Loucy (cell line): ENCODE results near the gene DTNBP1.

Experiments
- H2AFZ ChIP-seq: fragments of 200-600 bp; sonication (generic); 2 replicates; pipeline ENCODE4 v1.6.0; 2016; ENCODE audit warnings: antibody characterized with exemption, mild to moderate bottlenecking, low read length, moderate library complexity
- H3F3A ChIP-seq: fragments of 200-600 bp; 2 replicates; pipeline ENCODE4 v1.6.0; 2016; ENCODE audit warnings: antibody characterized with exemption, low read depth, mild to moderate bottlenecking
- H3K27me3 ChIP-seq: fragments of 200-600 bp; sonication (generic); 2 replicates; pipeline ENCODE4 v1.6.1; 2014; ENCODE audit warnings: low read length, mild to moderate bottlenecking; ENCODE audit not compliant: insufficient read depth, poor library complexity, severe bottlenecking
- H3K36me3 ChIP-seq: fragments of 200-600 bp; sonication (generic); 2 replicates; pipeline ENCODE4 v1.6.1; 2016; ENCODE audit warnings: low read length; ENCODE audit not compliant: insufficient read depth
- H3K4me1 ChIP-seq: fragments of 200-600 bp; sonication (generic); 2 replicates; pipeline ENCODE4 v1.5.1; 2014; ENCODE audit warnings: low read length, mild to moderate bottlenecking; ENCODE audit not compliant: insufficient read depth, poor library complexity, severe bottlenecking
- H3K4me2 ChIP-seq: fragments of 200-600 bp; sonication (generic); 2 replicates; pipeline ENCODE4 v1.6.0; 2014; ENCODE audit warnings: antibody characterized with exemption, low read length, low read depth, mild to moderate bottlenecking; ENCODE audit not compliant: poor library complexity, severe bottlenecking
- H3K4me3 ChIP-seq: fragments of 200-600 bp; sonication (generic); 2 replicates; pipeline ENCODE4 v1.5.1; 2014; ENCODE audit warnings: low read length, mild to moderate bottlenecking, mixed read lengths; ENCODE audit not compliant: poor library complexity, severe bottlenecking
- H3K79me2 ChIP-seq: fragments of 200-600 bp; sonication (generic); 2 replicates; pipeline ENCODE4 v1.6.1; 2014; ENCODE audit warnings: low read length; ENCODE audit not compliant: insufficient read depth
- H3K9ac ChIP-seq: fragments of 200-600 bp; sonication (generic); 2 replicates; pipeline ENCODE4 v1.6.0; 2014; ENCODE audit warnings: mild to moderate bottlenecking, low read depth, low read length, moderate library complexity; ENCODE audit not compliant: poor library complexity, severe bottlenecking
- H3K9me2 ChIP-seq: fragments of 200-600 bp; sonication (generic); replicated peaks from 2 replicates; pipeline ENCODE4 v1.6.1; 2016; ENCODE audit warnings: low read depth, low read length, mixed read lengths
- H3K9me3 ChIP-seq: fragments of 200-600 bp; sonication (generic); 2 replicates; pipeline ENCODE4 v1.6.1; 2014; ENCODE audit warnings: mild to moderate bottlenecking, antibody characterized with exemption, low read length, low read depth; ENCODE audit not compliant: insufficient read depth
- H4K20me1 ChIP-seq: fragments of 200-600 bp; sonication (generic); 2 replicates; pipeline ENCODE4 v1.6.0; 2014; ENCODE audit warnings: antibody characterized with exemption, low read length, mild to moderate bottlenecking; ENCODE audit not compliant: insufficient read depth, poor library complexity, severe bottlenecking
- EZH2phosphoT487 ChIP-seq: fragments of 200-600 bp; IDR thresholded peaks from 2 replicates; pipeline ENCODE4 v1.6.1; 2018; ENCODE audit warnings: antibody characterized with exemption, mild to moderate bottlenecking, moderate library complexity, borderline replicate concordance
- TF ChIP-seq, protein P1 (sequence below): fragments of 200-600 bp; sonication (generic); conservative IDR thresholded peaks from 2 replicates; pipeline ENCODE4 v1.5.1; 2014; ENCODE audit warnings: mild to moderate bottlenecking, antibody characterized with exemption, low read length

The DTNBP1 gene

DNA sequence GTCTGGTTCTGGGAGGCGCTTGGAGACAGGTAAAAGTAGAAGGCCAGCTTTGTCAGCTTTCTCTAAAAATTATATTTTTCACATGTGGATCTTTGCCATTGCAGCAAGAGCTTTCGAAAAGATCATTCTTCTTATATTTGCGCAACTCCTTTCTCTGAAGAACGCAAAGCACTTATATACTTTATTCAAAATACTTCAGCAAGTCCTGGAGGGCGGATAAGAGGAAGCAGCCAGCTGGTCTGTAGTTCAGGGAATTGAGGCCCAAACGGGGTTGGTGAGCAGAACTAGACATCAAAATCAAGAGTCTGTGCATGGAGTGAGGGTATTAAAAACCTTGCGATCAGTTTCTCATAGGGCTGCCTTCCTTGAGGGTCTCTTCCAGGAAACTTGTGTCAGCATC lies 182.3 kb downstream of the DTNBP1 start:
- Histone ChIP-seq H2AFZ (no peak overlapping the region), H3K4me1 (peaks cover 30% of the 10 kb centered on the region), H3K27me3 (no peaks in the 10 kb centered on the region), H3K4me2 (no peak overlapping the region), H3K4me3 (no peak overlapping the region), H3F3A (no peaks in the 10 kb centered on the region), H3K9me2 (no peaks in the 10 kb centered on the region), H3K79me2 (peaks cover 100% of the 10 kb centered on the region), H3K36me3 (peaks cover 81% of the 10 kb centered on the region), H3K9me3 (no peaks in the 10 kb centered on the region), H3K9ac (no peak overlapping the region), H4K20me1 (peaks cover 99% of the 10 kb centered on the region)
- TF ChIP-seq, protein P1, sequence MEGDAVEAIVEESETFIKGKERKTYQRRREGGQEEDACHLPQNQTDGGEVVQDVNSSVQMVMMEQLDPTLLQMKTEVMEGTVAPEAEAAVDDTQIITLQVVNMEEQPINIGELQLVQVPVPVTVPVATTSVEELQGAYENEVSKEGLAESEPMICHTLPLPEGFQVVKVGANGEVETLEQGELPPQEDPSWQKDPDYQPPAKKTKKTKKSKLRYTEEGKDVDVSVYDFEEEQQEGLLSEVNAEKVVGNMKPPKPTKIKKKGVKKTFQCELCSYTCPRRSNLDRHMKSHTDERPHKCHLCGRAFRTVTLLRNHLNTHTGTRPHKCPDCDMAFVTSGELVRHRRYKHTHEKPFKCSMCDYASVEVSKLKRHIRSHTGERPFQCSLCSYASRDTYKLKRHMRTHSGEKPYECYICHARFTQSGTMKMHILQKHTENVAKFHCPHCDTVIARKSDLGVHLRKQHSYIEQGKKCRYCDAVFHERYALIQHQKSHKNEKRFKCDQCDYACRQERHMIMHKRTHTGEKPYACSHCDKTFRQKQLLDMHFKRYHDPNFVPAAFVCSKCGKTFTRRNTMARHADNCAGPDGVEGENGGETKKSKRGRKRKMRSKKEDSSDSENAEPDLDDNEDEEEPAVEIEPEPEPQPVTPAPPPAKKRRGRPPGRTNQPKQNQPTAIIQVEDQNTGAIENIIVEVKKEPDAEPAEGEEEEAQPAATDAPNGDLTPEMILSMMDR, result no peak
- no peak for TF ChIP-seq EZH2phosphoT487

- Histone ChIP-seq H3K79me2 (peaks cover 100% of the 10 kb centered on the region), H3K4me1 (peaks cover 30% of the 10 kb centered on the region)
These were observed 183.1 kb downstream of the DTNBP1 start for GRCh38 chr6:15479761-15480160.

DNA sequence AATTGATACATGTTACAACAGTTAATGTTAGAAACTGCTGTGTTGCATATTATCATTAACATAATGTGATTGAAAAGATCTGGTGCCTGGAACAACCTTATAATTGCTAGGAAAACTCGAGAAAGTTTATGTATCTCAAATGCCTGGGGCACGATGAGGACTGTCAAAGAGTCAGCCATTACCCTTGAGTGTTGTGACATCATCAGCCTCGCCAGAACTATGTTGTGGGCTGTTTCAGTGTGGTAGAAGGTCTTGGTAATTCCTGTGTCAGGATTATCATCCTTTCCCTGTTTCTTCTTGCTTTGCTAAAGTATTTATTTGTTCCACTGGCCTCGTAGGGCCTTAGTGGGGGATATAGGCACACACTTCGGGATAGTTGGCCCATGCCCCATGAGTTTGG lies 185.1 kb downstream of the DTNBP1 start:
- Histone ChIP-seq H3K9me3 (no peaks in the 10 kb centered on the region), H3K79me2 (peaks cover 100% of the 10 kb centered on the region), H4K20me1 (peaks cover 99% of the 10 kb centered on the region), H3K4me1 (peaks cover 20% of the 10 kb centered on the region), H3K9ac (no peak overlapping the region), H3K36me3 (peaks cover 85% of the 10 kb centered on the region), H2AFZ (no peak overlapping the region), H3K4me2 (no peak overlapping the region), H3K27me3 (no peaks in the 10 kb centered on the region), H3F3A (no peaks in the 10 kb centered on the region), H3K9me2 (no peaks in the 10 kb centered on the region), H3K4me3 (no peak overlapping the region)
- no peak for TF ChIP-seq EZH2phosphoT487
- TF ChIP-seq, protein P1, result no peak

More at GRCh38 chr6:15479761-15480160, 183.1 kb downstream of the DTNBP1 start:
- Histone ChIP-seq H3F3A (no peaks in the 10 kb centered on the region), H3K36me3 (peaks cover 83% of the 10 kb centered on the region), H2AFZ (no peak overlapping the region), H3K4me2 (no peak overlapping the region), H3K9ac (no peak overlapping the region), H3K9me3 (no peaks in the 10 kb centered on the region), H3K9me2 (no peaks in the 10 kb centered on the region), H3K4me3 (no peak overlapping the region), H4K20me1 (peaks cover 99% of the 10 kb centered on the region), H3K27me3 (no peaks in the 10 kb centered on the region)
- no peak for TF ChIP-seq EZH2phosphoT487
- TF ChIP-seq, protein P1, result no peak
